ACHN (cell line): ENCODE results near the gene SNX3.
A peak's percentile ranks its signal among the peaks of the same experiment; 100 is the strongest.

Experiments
- DNase-seq: peaks from one replicate; pipeline ENCODE4 v3.0.0-alpha.2; 2015
- in situ Hi-C: cut with HindIII; loops from 2 replicates; pipeline ENCODE4 v1.10.0; 2017; ENCODE audit warnings: low sequenced_read_pairs, low pct_ligation_motif_present, low pct_unique_long_range_greater_than_20kb

The SNX3 gene

GRCh38 chr6:108164815-108165706 is 95.8 kb downstream of the SNX3 start:
- in situ Hi-C loops: no loop called here
- no peak for DNase-seq

DNA sequence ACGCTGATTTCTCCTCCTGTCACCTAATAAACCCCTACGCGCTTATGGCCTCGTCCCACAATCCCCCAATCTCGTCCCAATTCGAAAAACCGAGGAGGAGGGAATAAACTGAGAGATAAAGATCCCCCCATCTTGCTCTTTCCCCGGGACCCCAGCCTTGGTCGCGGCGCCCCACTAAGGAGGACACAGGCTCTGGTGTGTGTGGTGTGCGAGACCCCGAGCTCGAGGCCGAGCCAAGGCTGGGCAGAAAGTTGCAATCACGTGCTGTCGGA is 96.4 kb downstream of the SNX3 start:
- DNase-seq: no peak
- in situ Hi-C loops: no loop called here

GRCh38 chr6:108163644-108164542 is 96.9 kb downstream of the SNX3 start:
- in situ Hi-C loops: no loop called here
- DNase-seq: no peak

DNA sequence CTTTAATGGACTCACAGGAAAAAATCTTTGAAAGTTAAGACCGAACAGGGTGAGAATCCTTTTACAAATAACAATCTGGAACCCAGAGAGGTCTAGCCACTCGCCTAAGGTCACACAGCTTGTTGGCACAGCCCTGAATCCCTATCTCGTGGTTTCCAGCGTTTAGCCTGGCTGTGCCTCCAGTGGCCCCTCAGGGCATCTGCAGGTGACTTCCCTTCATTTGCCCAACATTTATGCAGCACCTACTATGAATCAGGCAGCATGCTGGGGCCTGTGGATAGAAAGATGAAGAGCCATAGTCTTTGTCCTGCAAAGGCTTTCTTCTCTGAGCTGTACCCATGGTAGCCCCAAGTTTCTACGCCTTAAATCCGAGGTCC is 97.6 kb downstream of the SNX3 start:
- peak; percentile 28 for DNase-seq
- in situ Hi-C loops: no loop called here

DNA sequence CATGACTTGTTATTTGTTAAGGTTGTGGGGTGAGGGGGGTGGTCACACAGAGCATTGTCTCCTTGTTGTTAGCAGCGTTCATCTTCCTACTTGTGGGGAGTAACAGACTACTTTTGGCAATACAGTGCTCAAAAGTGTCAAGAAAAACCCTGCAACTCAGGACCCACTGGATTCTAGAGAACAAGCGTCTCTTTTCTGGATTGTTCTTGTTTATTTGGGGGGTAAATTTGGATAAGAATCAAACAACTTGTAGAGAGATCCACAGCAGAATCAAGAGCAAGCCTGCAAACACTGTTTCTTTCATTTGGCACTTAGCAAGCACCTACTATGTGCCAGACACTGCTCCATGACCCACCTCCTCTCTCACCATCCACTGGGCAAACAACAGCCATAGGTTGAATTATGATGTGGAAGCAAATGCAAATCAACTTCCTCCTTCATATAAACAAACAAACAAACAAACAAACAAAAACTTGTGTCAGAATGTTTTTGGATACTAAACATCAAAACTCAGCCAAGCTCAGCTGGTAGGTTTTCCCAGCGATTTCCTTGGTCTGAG is 99.0 kb downstream of the SNX3 start:
- no peak for DNase-seq
- in situ Hi-C loops: no loop called here
